Spinal cord (tissue), 10 donors: ENCODE results near the gene LAMA5. TPM values are rescaled to one million over a fixed set of nuclear protein-coding genes. Genes with fewer than 3 reads are reported as not detected.

ENCODE experiments used
- DNase-seq, 6 donors: peaks; one replicate each; pipeline versions ENCODE4 v3.0.0 to v3.0.0-alpha.2; 2013 to 2015; ENCODE audit warnings: low spot score in 6 of 6, low read depth in 4 of 6
- H3K27ac ChIP-seq: one replicate; pipeline ENCODE4 v1.5.1; 2013; ENCODE audit warnings: low read depth, low read length, control low read depth
- H3K27me3 ChIP-seq: one replicate; pipeline ENCODE4 v1.6.1; 2013; ENCODE audit warnings: low read length; ENCODE audit not compliant: control insufficient read depth, insufficient read depth
- H3K36me3 ChIP-seq: one replicate; pipeline ENCODE4 v1.6.1; 2013; ENCODE audit warnings: low read length; ENCODE audit not compliant: control insufficient read depth, insufficient read depth
- H3K4me1 ChIP-seq: one replicate; pipeline ENCODE4 v1.6.1; 2013; ENCODE audit warnings: low read length; ENCODE audit not compliant: control insufficient read depth, insufficient read depth
- H3K4me3 ChIP-seq: one replicate; pipeline ENCODE4 v1.5.1; 2013; ENCODE audit warnings: low read depth, low read length, control low read depth
- H3K9me3 ChIP-seq: one replicate; pipeline ENCODE4 v1.6.1; 2013; ENCODE audit warnings: low read length; ENCODE audit not compliant: control insufficient read depth, insufficient read depth
- WGBS: methylation state at CpG from one replicate; pipeline ENCODE4 v1.1.5; 2013; ENCODE audit warnings: missing lambda C conversion rate; ENCODE audit not compliant: insufficient coverage; 5-methylcytosine and 5-hydroxymethylcytosine counted together
- polyA plus RNA-seq, 2 donors: library from polyadenylated mRNA; unstranded; fragments of 120-200 nt; gene quantifications; one replicate each; pipeline ENCODE4 v1.2.1, GENCODE V29; 2013; ENCODE audit not compliant: insufficient read length in 2 of 2
- total RNA-seq, 2 donors: library from RNA; depleted of rRNA in 1 of 2; stranded (reverse); fragments of 120-200 nt in 1 of 2; fragments of >200 nt in 1 of 2; gene quantifications; one replicate each; pipeline versions ENCODE4 v1.2.3 to v1.2.4, GENCODE V29; 2013 to 2014
- donor health status: healthy.

Gene LAMA5
- total and polyA plus RNA-seq, 4 donors: 15.8 to 86.8 (median 64.8) TPM

DNA sequence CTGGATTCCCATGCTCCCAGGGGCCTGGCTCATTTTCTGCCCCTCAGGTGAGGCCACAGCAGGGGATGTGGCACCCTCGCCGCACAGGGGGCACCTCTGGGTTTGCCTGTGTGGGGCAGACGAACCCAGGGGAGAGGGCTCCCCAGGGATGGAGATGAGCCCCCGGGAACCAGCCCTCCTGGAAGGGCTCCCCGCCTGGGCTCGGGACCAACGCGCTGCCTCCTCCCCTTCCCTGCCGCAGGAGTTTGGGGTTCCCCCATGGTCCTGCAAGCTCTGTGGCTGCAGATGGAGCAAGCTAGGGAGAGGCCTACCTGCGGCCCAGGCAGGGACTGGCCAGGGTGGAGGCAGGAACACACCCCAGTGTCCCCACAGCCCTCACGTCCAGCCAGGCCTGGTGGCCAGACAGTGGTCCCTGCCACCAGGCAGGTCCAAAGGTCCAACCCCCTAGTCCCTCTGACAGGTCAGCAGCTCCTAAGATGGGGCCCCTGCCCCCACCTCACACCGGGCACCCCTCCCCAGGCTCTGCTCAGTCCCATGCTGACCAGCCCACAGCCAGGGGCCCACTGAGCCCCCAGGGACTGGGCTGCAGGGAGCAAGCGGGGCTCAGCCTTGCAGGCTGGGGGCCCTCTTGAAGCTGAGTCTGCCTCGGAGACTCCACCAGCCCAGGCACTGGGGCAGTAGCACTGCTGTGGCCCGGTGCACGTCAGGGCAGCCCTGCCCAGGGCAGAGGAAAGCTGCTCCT, 13.7 kb downstream of the LAMA5 start:
- no peak for DNase-seq
- Histone ChIP-seq H3K4me1 (peaks cover 64% of the 10 kb centered on the region), H3K4me3 (no peak overlapping the region), H3K9me3 (peaks cover 1% of the 10 kb centered on the region), H3K27me3 (no peaks in the 10 kb centered on the region), H3K36me3 (peaks cover 87% of the 10 kb centered on the region), H3K27ac (no peak overlapping the region)
- 90% methylated on average over 16 of the region's 16 CpGs for WGBS

DNA sequence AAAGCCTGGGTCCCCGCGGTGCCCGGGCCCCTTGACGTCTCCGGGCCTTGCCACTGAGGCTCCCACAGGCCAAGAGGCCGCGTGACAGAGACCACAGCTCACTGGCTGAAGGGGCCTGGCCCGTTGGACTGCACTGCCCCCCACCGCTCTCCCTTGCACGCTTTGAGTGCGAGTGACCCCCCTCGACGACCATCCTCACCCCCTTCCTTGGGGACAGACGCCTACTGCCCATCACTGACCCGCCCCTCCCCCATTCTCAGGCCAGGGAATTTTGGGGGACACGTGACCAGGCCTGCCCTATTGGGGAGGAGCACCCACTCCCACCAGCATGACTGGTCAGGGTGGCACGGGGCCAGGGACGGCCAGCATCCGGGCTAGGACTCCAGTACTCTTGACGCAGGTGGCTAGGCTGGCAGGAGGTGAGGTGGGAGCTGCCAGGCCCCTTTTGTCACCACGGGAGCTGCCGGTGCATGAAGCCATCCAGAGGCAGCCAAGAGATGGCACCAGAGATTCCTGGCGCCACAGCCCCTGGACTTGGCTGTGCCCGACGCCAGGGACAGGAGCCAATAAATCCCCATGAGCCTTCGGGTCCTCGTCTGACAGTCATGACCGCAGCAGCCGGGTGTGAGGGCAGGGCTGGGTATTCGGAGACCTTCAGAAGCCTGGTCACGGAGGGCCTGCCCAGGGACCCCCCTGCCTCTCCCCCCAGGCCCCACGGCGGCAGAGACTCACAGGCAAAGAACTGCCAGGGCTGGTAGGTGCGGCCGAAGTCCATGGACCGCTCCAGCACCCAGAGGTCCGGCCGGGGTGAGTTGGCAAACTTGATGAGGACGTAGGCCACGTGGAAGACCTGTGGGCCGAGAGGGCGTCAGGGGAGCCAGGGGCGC, 14.5 kb downstream of the LAMA5 start:
- peak overlapping the region; percentile 29 for H3K27ac ChIP-seq
- peaks cover 1% of the 10 kb centered on the region for H3K9me3 ChIP-seq
- no peaks in the 10 kb centered on the region for H3K27me3 ChIP-seq
- peak in 4 of 6 donors; percentile 64 to 92 (median 78) for DNase-seq
- WGBS: 48% methylated on average over 41 of the region's 43 CpGs
- H3K4me1 ChIP-seq: peaks cover 56% of the 10 kb centered on the region
- H3K4me3 ChIP-seq: no peak overlapping the region
- H3K36me3 ChIP-seq: peaks cover 79% of the 10 kb centered on the region

DNA sequence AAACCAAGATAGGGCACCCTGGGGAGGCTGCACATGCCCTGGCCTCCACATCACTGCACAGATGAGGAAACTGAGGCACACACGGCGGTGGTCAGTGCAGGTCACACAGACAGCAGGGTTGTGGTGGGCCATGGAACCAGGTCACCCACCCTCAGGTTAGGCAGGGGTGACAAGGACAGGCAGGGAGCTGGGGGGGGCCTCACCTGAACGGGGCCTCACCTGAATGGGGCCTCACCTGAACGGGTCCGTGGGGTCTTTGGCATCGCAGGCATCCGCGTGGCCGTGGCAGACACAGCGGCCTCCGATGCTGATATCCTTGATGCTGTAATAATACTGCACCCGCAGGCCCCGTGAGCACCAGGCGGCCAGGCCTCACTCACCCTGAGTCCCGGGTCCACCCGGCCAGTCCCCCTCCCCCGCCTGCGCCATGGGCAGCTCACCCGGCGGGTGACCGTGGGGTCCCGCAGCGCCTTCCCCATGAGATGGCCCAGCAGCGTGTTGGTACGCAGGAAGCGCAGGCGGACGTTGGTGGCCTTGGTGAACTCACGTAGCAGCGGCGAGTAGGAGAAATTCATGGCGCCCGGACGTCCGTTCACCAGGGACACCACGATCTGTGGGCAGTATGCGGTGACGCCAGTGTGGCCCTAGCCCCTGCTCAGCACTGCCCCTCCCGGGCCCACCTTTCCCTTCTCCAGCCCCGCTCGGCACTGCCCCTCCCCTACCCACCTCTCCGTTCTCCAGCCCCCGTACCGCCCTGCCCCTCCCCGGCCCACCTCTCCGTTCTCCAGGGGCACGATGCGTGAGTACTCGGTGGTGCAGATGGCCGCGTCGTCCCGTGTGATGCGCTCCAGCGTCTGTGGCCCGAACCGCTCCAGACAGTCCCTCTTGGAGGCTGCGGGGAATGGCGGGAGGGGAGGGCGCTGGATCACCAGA, 15.4 kb downstream of the LAMA5 start:
- H3K27ac ChIP-seq: peak overlapping the region; percentile 29
- peaks cover 50% of the 10 kb centered on the region for H3K4me1 ChIP-seq
- H3K9me3 ChIP-seq: peaks cover 1% of the 10 kb centered on the region
- no peak overlapping the region for H3K4me3 ChIP-seq
- no peak for DNase-seq
- 89% methylated on average over 59 of the region's 60 CpGs for whole genome bisulfite sequencing
- no peaks in the 10 kb centered on the region for H3K27me3 ChIP-seq
- peaks cover 79% of the 10 kb centered on the region for H3K36me3 ChIP-seq

DNA sequence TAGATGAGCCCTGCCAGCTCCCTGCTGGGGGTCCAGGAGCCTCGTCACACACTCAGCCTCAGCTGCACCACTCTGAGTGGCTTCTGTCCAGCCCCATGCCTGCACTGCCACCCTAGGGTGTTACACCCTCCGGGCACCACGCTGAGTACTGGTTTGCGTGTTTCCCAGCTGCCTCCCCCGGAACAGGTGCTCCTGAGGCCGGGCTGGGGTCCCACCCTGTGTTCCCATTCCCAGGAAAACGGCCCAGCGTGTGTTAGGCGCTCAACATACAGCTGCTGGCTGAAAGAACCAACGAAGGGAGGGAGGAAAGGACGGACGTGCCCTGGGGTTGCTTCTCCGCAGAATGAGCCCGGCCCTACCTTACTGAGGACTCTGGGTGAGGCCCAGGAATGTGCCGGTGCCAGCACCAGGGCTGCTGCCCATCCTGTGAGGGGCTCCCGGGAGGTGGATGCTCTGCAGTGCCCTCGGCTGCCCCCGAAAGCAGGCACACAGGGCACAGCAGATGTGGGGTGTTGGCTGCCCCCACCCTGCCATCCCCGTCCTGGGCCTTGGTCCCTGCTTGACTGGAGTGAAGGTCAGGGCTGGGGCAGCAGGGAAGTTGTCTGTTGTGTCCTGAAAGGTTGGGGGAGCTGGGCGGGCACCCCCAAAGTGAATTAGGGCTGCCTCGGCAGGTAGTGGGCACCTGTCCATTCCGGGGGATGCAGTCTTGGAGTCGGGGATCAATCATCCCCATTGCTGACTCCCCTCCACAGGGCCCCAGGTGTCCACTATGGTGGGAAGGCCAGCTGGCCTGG, 16.3 kb downstream of the LAMA5 start:
- 80% methylated on average over 20 of the region's 23 CpGs for WGBS
- Histone ChIP-seq H3K27ac (no peak overlapping the region), H3K36me3 (peaks cover 79% of the 10 kb centered on the region), H3K9me3 (peaks cover 1% of the 10 kb centered on the region), H3K4me3 (no peak overlapping the region), H3K27me3 (no peaks in the 10 kb centered on the region), H3K4me1 (peaks cover 41% of the 10 kb centered on the region)
- DNase-seq: no peak

DNA sequence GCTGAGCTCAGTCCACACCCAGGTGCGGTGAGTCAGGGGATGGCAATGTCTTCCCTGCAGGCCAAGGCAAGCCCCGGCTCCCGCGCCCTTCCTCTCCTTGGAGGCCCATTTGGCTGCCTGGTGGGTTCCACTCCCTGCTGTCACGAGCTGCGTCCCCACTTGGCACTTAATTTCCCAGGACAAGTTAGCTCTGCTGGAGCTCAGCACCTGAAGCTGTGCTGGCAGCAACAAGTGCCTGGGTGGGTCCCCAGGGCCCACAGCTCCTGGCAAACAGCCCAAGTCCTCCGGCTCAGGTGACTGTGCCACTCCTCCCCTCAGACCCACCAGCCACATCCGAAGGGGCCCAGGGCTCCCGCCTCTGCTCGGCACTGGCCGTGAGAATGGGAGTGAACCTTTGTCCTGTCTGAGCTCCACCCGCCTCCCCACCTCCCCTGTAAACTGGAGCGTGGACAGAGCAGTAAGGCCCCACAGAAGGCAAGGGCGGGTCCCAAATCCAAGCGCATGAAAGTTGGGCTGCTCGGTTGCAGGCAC, 16.9 kb downstream of the LAMA5 start:
- WGBS: 79% methylated on average over 16 of the region's 16 CpGs
- Histone ChIP-seq H3K4me3 (no peak overlapping the region), H3K27me3 (no peaks in the 10 kb centered on the region), H3K4me1 (peaks cover 35% of the 10 kb centered on the region), H3K36me3 (peaks cover 77% of the 10 kb centered on the region), H3K9me3 (peaks cover 1% of the 10 kb centered on the region), H3K27ac (no peak overlapping the region)
- no peak for DNase-seq

DNA sequence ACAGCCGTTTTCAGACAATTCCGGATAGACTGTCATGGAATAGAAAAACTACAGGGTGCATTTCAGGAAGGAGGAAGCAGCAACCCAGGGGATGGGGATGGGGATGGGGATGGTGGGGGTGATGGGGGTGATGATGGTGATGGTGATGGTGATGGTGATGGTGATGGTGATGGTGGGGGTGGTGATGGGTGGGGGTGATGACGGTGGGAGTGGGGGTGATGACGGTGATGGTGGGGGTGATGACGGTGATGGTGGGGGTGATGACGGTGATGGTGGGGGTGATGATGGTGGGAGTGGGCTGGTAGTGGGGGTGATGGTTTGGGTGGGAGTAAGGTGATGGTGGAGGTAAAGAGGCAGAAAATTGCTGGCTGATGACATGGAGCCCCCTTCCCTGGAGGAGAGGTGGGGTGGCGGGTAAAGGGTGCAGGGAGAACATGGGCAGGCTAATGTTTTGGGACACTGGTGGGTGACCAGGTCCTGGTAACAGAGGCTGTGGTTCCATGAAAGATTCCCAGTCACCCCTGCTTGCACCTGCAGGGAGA, 17.5 kb downstream of the LAMA5 start:
- WGBS: 82% methylated on average over 3 of the region's 7 CpGs

DNA sequence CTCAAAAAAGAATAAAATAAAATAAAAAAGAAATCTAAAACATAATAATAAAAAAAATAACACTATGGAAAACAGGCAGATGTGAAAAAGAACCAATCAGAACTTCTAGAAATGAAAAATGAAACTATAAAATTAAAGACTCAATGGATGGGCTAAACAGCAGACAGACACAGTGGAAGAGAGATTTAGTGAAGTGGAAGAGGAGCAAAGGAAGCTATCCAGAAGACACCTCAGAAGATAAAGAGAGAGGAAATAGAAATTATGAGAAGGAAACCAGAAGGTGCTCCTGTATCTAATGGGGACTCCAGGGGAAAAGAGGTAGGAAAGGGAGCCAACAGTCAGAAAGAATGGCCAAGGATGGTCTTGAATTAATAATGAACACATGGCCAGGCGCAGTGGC, 18.5 kb downstream of the LAMA5 start:
- 100% methylated on average over 1 of the region's 1 CpG for WGBS
- peaks cover 62% of the 10 kb centered on the region for H3K36me3 ChIP-seq
- no peak overlapping the region for H3K4me3 ChIP-seq
- H3K4me1 ChIP-seq: peaks cover 24% of the 10 kb centered on the region
- no peaks in the 10 kb centered on the region for H3K27me3 ChIP-seq
- H3K9me3 ChIP-seq: peaks cover 1% of the 10 kb centered on the region
- no peak overlapping the region for H3K27ac ChIP-seq
- DNase-seq: no peak

More for the DNA sequence above, 17.5 kb downstream of the LAMA5 start:
- DNase-seq: no peak
- H3K27me3 ChIP-seq: no peaks in the 10 kb centered on the region
- H3K9me3 ChIP-seq: peaks cover 1% of the 10 kb centered on the region
- no peak overlapping the region for H3K27ac ChIP-seq
- H3K36me3 ChIP-seq: peaks cover 71% of the 10 kb centered on the region
- no peak overlapping the region for H3K4me3 ChIP-seq
- peaks cover 29% of the 10 kb centered on the region for H3K4me1 ChIP-seq

DNA sequence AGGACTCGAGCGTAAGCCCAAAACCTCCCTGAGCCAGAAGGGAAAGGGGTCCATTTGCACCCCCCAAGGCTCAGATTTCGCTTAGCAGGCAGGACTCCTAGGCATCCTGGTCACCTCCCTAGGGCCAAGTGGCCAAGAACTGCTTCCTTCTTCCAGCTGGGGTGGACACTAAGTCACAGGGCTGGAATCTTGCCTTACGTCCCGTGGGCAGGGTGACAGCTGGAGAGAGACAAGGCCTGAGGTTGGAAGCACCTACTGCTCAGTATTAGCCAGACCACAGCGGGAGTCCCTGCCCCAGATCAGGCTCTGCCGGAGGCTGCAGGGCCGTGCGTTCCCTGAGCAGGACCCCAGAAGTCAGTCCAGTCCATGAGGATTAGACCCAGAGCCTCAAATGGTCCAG, 19.7 kb downstream of the LAMA5 start:
- WGBS: 89% methylated on average over 9 of the region's 9 CpGs
- Histone ChIP-seq H3K27me3 (no peaks in the 10 kb centered on the region), H3K36me3 (peaks cover 51% of the 10 kb centered on the region), H3K4me1 (peaks cover 13% of the 10 kb centered on the region), H3K9me3 (peaks cover 1% of the 10 kb centered on the region), H3K27ac (no peak overlapping the region), H3K4me3 (no peak overlapping the region)
- DNase-seq: no peak
